OCI-LY3 (cell line): ENCODE data around the gene ADAMTS1.

Source experiments
- CTCF ChIP-seq: fragments of 200-600, 300-600 bp; sonication (generic); IDR thresholded peaks from 2 replicates; pipeline ENCODE4 v1.5.1; 2014; ENCODE audit warnings: antibody characterized with exemption, low read length, low read depth
- EZH2phosphoT487 ChIP-seq: fragments of 200-600 bp; shearing (Covaris generic); IDR thresholded peaks from 2 replicates; pipeline ENCODE4 v1.6.1; 2018; ENCODE audit warnings: antibody characterized with exemption, mixed run types, low read depth

GRCh38 chr21:26842300-26842699 is 2.9 kb downstream of the ADAMTS1 start:
- TF ChIP-seq CTCF (no peak), EZH2phosphoT487 (no peak)
